ENCODE measurements around the gene ETFDH.
"Not testable (repeated sequence)": the region's sequence is repeated elsewhere in the genome, so short reads cannot be mapped to it uniquely, and the experiment has no call there.

- not testable (repeated sequence) for TF ChIP-seq CTCF (IDR thresholded peaks at IDR 0.05); ZFX (IDR thresholded peaks at IDR 0.05; ENCODE audit: borderline replicate concordance)
These were observed 8.1 kb upstream of the ETFDH start for GRCh38 chr4:158663707-158664625.
